ENCODE measurements around the gene NCK2.

GRCh38 chr2:105861200-105861599 lies 116.5 kb downstream of the NCK2 start:
- TF ChIP-seq CTCF (IDR thresholded peaks at IDR 0.05): no peak
- TF ChIP-seq POLR2A (IDR thresholded peaks at IDR 0.05): no peak

Data from thyroid gland (tissue), 4 donors.